ENCODE data around the gene STARD13. TPM values are rescaled to one million over a fixed set of nuclear protein-coding genes. Genes with fewer than 3 reads are reported as not detected.

Gene STARD13
- polyA plus RNA-seq, 1 donor (not counting 4 experiments of a cell fraction or from before 2014, with no cell fraction given) = 11.9 TPM

- no peak for FAIRE-seq
- H3K27me3 ChIP-seq (ENCODE audit: control insufficient read depth, extremely low read depth, insufficient read depth, low read length) = no peaks in the 10 kb centered on the region
- H4K20me1 ChIP-seq (ENCODE audit: control insufficient read depth, extremely low read depth, insufficient read depth, low read length) = no peaks in the 10 kb centered on the region
- H3K36me3 ChIP-seq (ENCODE audit: control insufficient read depth in 2 of 2, extremely low read depth in 1 of 2, insufficient read depth in 2 of 2, low read length in 2 of 2) = peaks cover 0 to 17% of the 10 kb centered on the region in 2 experiments
- no peaks in the 10 kb centered on the region for H3K9me1 ChIP-seq (ENCODE audit: control insufficient read depth, extremely low read depth, insufficient read depth, low read length)
- H3K27ac ChIP-seq (ENCODE audit: control insufficient read depth, insufficient read depth, low read length) = no peak overlapping the region
- dilution Hi-C loops (cut with MboI; ENCODE audit: extremely low pct_ligation_motif_present, low sequenced_read_pairs) = no loop called here
- H3K9ac ChIP-seq (ENCODE audit: control insufficient read depth, extremely low read depth, insufficient read depth, low read length) = no peak overlapping the region
- H3K4me1 ChIP-seq (ENCODE audit: control insufficient read depth, extremely low read depth, insufficient read depth, low read length) = no peaks in the 10 kb centered on the region
- H3K4me2 ChIP-seq (ENCODE audit: control insufficient read depth, extremely low read depth, insufficient read depth, low read depth, low read length) = no peak overlapping the region
- no peak overlapping the region for H2AFZ ChIP-seq (ENCODE audit: control insufficient read depth, low read length)
- no peaks in the 10 kb centered on the region for H3K79me2 ChIP-seq (ENCODE audit: control insufficient read depth, insufficient read depth, low read length)
- no peaks in the 10 kb centered on the region for H3K9me3 ChIP-seq (ENCODE audit: control insufficient read depth, low read depth, low read length)
- no peak overlapping the region for H3K4me3 ChIP-seq (ENCODE audit: control insufficient read depth in 2 of 3, extremely low read depth in 1 of 3, insufficient read depth in 2 of 3, low read depth in 1 of 3, low read length in 3 of 3)
- no peak for DNase-seq (ENCODE audit: low read depth, low spot score)
- TF ChIP-seq EZH2 (IDR thresholded peaks at IDR 0.05; ENCODE audit: low read length) (no peak), CTCF (optimal IDR thresholded peaks at IDR 0.05 in 1 of 3, IDR thresholded peaks at IDR 0.05 in 1 of 3, conservative IDR thresholded peaks at IDR 0.05 in 1 of 3; ENCODE audit: extremely low read depth in 1 of 3, insufficient read depth in 2 of 3, low read length in 3 of 3) (no peak)
These were observed 131.8 kb downstream of the STARD13 start for GRCh38 chr13:33153421-33154404.

GRCh38 chr13:33152389-33152788, 133.2 kb downstream of the STARD13 start:
- Histone ChIP-seq H3K9ac (ENCODE audit: control insufficient read depth, extremely low read depth, insufficient read depth, low read length) (no peak overlapping the region), H3K79me2 (ENCODE audit: control insufficient read depth, insufficient read depth, low read length) (no peaks in the 10 kb centered on the region), H3K4me2 (ENCODE audit: control insufficient read depth, extremely low read depth, insufficient read depth, low read depth, low read length) (no peak overlapping the region), H3K36me3 (ENCODE audit: control insufficient read depth in 2 of 2, extremely low read depth in 1 of 2, insufficient read depth in 2 of 2, low read length in 2 of 2) (peaks cover 4 to 13% of the 10 kb centered on the region in 2 experiments), H3K9me1 (ENCODE audit: control insufficient read depth, extremely low read depth, insufficient read depth, low read length) (no peaks in the 10 kb centered on the region), H3K4me3 (ENCODE audit: control insufficient read depth in 2 of 3, extremely low read depth in 1 of 3, insufficient read depth in 2 of 3, low read depth in 1 of 3, low read length in 3 of 3) (no peak overlapping the region), H3K9me3 (ENCODE audit: control insufficient read depth, low read depth, low read length) (no peaks in the 10 kb centered on the region), H3K27ac (ENCODE audit: control insufficient read depth, insufficient read depth, low read length) (no peak overlapping the region), H4K20me1 (ENCODE audit: control insufficient read depth, extremely low read depth, insufficient read depth, low read length) (no peaks in the 10 kb centered on the region), H3K27me3 (ENCODE audit: control insufficient read depth, extremely low read depth, insufficient read depth, low read length) (no peaks in the 10 kb centered on the region), H2AFZ (ENCODE audit: control insufficient read depth, low read length) (no peak overlapping the region), H3K4me1 (ENCODE audit: control insufficient read depth, extremely low read depth, insufficient read depth, low read length) (no peaks in the 10 kb centered on the region)
- no peak for FAIRE-seq
- TF ChIP-seq CTCF (optimal IDR thresholded peaks at IDR 0.05 in 1 of 3, IDR thresholded peaks at IDR 0.05 in 1 of 3, conservative IDR thresholded peaks at IDR 0.05 in 1 of 3; ENCODE audit: extremely low read depth in 1 of 3, insufficient read depth in 2 of 3, low read length in 3 of 3) (no peak), EZH2 (IDR thresholded peaks at IDR 0.05; ENCODE audit: low read length) (no peak)
- no peak for DNase-seq (ENCODE audit: low read depth, low spot score)
- dilution Hi-C loops (cut with MboI; ENCODE audit: extremely low pct_ligation_motif_present, low sequenced_read_pairs) = no loop called here
